ENCODE measurements around the gene SUPT7L. TPM values are rescaled to one million over a fixed set of nuclear protein-coding genes. Genes with fewer than 3 reads are reported as not detected.

The SUPT7L gene
- total RNA-seq, 1 experiment from 2014 or later: 25.2 TPM

- Histone ChIP-seq H3K9me3 (ENCODE audit: control insufficient read depth in 1 of 2, insufficient read depth in 1 of 2, low read depth in 1 of 2, low read length in 2 of 2) (no peaks in the 10 kb centered on the region), H3K9ac (ENCODE audit: low read length) (no peak overlapping the region), H3K27ac (ENCODE audit: low read depth, low read length) (no peak overlapping the region), H3K27me3 (ENCODE audit: insufficient read depth, low read length) (no peaks in the 10 kb centered on the region), H3K4me3 (replicated peaks in 1 of 2; ENCODE audit: low read depth in 1 of 2, low read length in 2 of 2) (no peak overlapping the region), H3K36me3 (ENCODE audit: control insufficient read depth in 1 of 2, insufficient read depth in 2 of 2, low read length in 2 of 2) (no peaks in the 10 kb centered on the region), H3K4me2 (ENCODE audit: low read length) (no peak overlapping the region), H3K9me2 (ENCODE audit: insufficient read depth) (no peaks in the 10 kb centered on the region), H2AFZ (ENCODE audit: low read depth, low read length, poor library complexity, severe bottlenecking) (no peak overlapping the region), H4K20me1 (ENCODE audit: insufficient read depth) (no peaks in the 10 kb centered on the region), H3K79me2 (ENCODE audit: insufficient read depth, low read length) (no peaks in the 10 kb centered on the region), H3K4me1 (ENCODE audit: control insufficient read depth in 1 of 2, insufficient read depth in 2 of 2, low read length in 2 of 2) (peaks cover 17 to 41% of the 10 kb centered on the region in 2 experiments)
- RAD21 ChIA-PET (ENCODE audit: low non-redundant PET in 1 of 2, low total read pairs in 2 of 2, uncharacterized antibody in 2 of 2, unreplicated experiment in 2 of 2): no interaction called here
- no peak for DNase-seq (ENCODE audit: low read depth, low spot score)
- no TSS peak for BruUV-seq (replicated peaks)
- TF ChIP-seq EZH2phosphoT487 (IDR thresholded peaks at IDR 0.05; ENCODE audit: borderline replicate concordance): no peak
- no peak for TF ChIP-seq POLR2A (IDR thresholded peaks at IDR 0.05; ENCODE audit: borderline replicate concordance, extremely low read depth, insufficient read depth, insufficient read length)
- no peak for TF ChIP-seq YY1 (IDR thresholded peaks at IDR 0.05; ENCODE audit: extremely low read depth, insufficient replicate concordance, low read depth, low read length)
- ATAC-seq: no peak
- CTCF ChIA-PET: no interaction called here
- POLR2A ChIA-PET: no interaction called here
- intact Hi-C loops (cut with micrococcal nuclease): no loop called here
Observed at GRCh38 chr2:27709326-27709725, 45.9 kb upstream of the SUPT7L start.

- ChIA-PET POLR2A (no interaction called here), CTCF (interaction anchor here (2.7 kb wide), 1 partner anchor 15 kb away, joined by 12 read pairs; no protein-coding TSS in a partner anchor), RAD21 (ENCODE audit: low non-redundant PET in 1 of 2, low total read pairs in 2 of 2, uncharacterized antibody in 2 of 2, unreplicated experiment in 2 of 2) (interaction anchor here in 1 of 2 experiments (0.7 kb wide), 1 partner anchor 688 kb away, joined by 3 read pairs; no protein-coding TSS in a partner anchor)
- Histone ChIP-seq H3K9me2 (ENCODE audit: insufficient read depth) (no peaks in the 10 kb centered on the region), H3K4me3 (replicated peaks in 1 of 2; ENCODE audit: low read depth in 1 of 2, low read length in 2 of 2) (no peak overlapping the region), H3K4me2 (ENCODE audit: low read length) (no peak overlapping the region), H3K4me1 (ENCODE audit: control insufficient read depth in 1 of 2, insufficient read depth in 2 of 2, low read length in 2 of 2) (peaks cover 17 to 43% of the 10 kb centered on the region in 2 experiments), H3K79me2 (ENCODE audit: insufficient read depth, low read length) (no peaks in the 10 kb centered on the region), H2AFZ (ENCODE audit: low read depth, low read length, poor library complexity, severe bottlenecking) (no peak overlapping the region), H3K9ac (ENCODE audit: low read length) (no peak overlapping the region), H4K20me1 (ENCODE audit: insufficient read depth) (no peaks in the 10 kb centered on the region), H3K36me3 (ENCODE audit: control insufficient read depth in 1 of 2, insufficient read depth in 2 of 2, low read length in 2 of 2) (no peaks in the 10 kb centered on the region), H3K27ac (ENCODE audit: low read depth, low read length) (no peak overlapping the region), H3K27me3 (ENCODE audit: insufficient read depth, low read length) (no peaks in the 10 kb centered on the region), H3K9me3 (ENCODE audit: control insufficient read depth in 1 of 2, insufficient read depth in 1 of 2, low read depth in 1 of 2, low read length in 2 of 2) (no peaks in the 10 kb centered on the region)
- no TSS peak for BruUV-seq (replicated peaks)
- intact Hi-C loops (cut with micrococcal nuclease): no loop called here
- no peak for ATAC-seq
- DNase-seq (ENCODE audit: low read depth, low spot score): no peak
- no peak for TF ChIP-seq ZNF274 (IDR thresholded peaks at IDR 0.05; ENCODE audit: low read depth, low read length)
- no peak for TF ChIP-seq ATF3 (IDR thresholded peaks at IDR 0.05)
- TF ChIP-seq EGR1 (IDR thresholded peaks at IDR 0.05; ENCODE audit: low read depth): no peak
- TF ChIP-seq, protein P1, sequence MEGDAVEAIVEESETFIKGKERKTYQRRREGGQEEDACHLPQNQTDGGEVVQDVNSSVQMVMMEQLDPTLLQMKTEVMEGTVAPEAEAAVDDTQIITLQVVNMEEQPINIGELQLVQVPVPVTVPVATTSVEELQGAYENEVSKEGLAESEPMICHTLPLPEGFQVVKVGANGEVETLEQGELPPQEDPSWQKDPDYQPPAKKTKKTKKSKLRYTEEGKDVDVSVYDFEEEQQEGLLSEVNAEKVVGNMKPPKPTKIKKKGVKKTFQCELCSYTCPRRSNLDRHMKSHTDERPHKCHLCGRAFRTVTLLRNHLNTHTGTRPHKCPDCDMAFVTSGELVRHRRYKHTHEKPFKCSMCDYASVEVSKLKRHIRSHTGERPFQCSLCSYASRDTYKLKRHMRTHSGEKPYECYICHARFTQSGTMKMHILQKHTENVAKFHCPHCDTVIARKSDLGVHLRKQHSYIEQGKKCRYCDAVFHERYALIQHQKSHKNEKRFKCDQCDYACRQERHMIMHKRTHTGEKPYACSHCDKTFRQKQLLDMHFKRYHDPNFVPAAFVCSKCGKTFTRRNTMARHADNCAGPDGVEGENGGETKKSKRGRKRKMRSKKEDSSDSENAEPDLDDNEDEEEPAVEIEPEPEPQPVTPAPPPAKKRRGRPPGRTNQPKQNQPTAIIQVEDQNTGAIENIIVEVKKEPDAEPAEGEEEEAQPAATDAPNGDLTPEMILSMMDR (IDR thresholded peaks at IDR 0.05 in 2 of 3, conservative IDR thresholded peaks at IDR 0.05 in 1 of 3; ENCODE audit: borderline replicate concordance in 1 of 3, insufficient read depth in 1 of 3, low read depth in 2 of 3, low read length in 2 of 3): no peak
- no peak for TF ChIP-seq RAD21 (IDR thresholded peaks at IDR 0.05; ENCODE audit: low read depth)
- no peak for TF ChIP-seq EZH2 (IDR thresholded peaks at IDR 0.05)
- TF ChIP-seq CBX3 (IDR thresholded peaks at IDR 0.05; ENCODE audit: low read depth): no peak
- TF ChIP-seq SIN3A (IDR thresholded peaks at IDR 0.05; ENCODE audit: low read depth): no peak
- TF ChIP-seq, protein P2, sequence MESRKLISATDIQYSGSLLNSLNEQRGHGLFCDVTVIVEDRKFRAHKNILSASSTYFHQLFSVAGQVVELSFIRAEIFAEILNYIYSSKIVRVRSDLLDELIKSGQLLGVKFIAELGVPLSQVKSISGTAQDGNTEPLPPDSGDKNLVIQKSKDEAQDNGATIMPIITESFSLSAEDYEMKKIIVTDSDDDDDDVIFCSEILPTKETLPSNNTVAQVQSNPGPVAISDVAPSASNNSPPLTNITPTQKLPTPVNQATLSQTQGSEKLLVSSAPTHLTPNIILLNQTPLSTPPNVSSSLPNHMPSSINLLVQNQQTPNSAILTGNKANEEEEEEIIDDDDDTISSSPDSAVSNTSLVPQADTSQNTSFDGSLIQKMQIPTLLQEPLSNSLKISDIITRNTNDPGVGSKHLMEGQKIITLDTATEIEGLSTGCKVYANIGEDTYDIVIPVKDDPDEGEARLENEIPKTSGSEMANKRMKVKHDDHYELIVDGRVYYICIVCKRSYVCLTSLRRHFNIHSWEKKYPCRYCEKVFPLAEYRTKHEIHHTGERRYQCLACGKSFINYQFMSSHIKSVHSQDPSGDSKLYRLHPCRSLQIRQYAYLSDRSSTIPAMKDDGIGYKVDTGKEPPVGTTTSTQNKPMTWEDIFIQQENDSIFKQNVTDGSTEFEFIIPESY (IDR thresholded peaks at IDR 0.05; ENCODE audit: extremely low read depth, insufficient replicate concordance, low read length): no peak
- TF ChIP-seq, protein P3, sequence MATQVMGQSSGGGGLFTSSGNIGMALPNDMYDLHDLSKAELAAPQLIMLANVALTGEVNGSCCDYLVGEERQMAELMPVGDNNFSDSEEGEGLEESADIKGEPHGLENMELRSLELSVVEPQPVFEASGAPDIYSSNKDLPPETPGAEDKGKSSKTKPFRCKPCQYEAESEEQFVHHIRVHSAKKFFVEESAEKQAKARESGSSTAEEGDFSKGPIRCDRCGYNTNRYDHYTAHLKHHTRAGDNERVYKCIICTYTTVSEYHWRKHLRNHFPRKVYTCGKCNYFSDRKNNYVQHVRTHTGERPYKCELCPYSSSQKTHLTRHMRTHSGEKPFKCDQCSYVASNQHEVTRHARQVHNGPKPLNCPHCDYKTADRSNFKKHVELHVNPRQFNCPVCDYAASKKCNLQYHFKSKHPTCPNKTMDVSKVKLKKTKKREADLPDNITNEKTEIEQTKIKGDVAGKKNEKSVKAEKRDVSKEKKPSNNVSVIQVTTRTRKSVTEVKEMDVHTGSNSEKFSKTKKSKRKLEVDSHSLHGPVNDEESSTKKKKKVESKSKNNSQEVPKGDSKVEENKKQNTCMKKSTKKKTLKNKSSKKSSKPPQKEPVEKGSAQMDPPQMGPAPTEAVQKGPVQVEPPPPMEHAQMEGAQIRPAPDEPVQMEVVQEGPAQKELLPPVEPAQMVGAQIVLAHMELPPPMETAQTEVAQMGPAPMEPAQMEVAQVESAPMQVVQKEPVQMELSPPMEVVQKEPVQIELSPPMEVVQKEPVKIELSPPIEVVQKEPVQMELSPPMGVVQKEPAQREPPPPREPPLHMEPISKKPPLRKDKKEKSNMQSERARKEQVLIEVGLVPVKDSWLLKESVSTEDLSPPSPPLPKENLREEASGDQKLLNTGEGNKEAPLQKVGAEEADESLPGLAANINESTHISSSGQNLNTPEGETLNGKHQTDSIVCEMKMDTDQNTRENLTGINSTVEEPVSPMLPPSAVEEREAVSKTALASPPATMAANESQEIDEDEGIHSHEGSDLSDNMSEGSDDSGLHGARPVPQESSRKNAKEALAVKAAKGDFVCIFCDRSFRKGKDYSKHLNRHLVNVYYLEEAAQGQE (IDR thresholded peaks at IDR 0.05; ENCODE audit: low read depth): no peak
Observed at GRCh38 chr2:27708666-27709065, 45.3 kb upstream of the SUPT7L start.

Data from HCT116 (cell line).